Activated T-helper 9 cell treated with anti-CD3 and anti-CD28 coated beads, Interleukin-2, amount 50 U/mL, for 16 hours (primary cell): ENCODE data around the gene ACVRL1.

Experiments
- DNase-seq: peaks from one replicate; pipeline ENCODE4 v3.0.0-alpha.2; 2020; ENCODE audit warnings: low read depth

ACVRL1 gene

DNA sequence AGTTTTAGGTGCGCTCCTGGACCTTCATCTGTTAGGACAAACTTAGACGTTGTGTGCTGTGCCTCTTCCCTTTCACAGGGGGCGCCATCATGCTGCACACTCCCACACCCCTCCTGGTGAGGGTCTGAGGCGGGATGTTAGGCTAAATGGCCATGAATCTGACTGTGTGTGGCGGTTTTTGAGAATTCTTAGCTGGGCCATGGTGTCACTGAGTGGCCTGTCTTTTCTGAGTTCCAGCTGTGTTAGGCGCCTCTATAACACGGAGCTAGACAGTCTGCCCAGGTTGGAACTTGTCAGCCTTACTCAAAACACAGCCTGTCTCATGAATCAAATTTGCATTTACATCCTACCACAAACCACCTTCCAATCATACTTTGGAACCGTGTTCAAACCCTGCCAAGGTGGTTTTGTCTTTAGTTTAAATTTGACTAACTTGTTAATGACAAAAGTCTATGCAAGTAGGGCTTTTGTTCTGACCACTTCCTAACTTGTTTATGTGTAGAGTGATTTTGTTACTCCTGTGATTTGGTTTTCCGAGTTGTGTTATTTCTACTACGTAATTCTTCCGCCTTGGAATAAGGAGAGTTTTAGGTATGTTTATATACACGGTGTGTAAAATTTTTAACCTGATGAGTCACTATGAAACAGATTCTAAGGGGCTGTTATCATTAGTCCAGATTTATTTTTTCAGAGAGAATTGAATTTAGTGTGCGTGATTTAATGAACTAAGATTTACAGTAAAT lies 63.8 kb downstream of the ACVRL1 start:
- peak; percentile 18 for DNase-seq

DNA sequence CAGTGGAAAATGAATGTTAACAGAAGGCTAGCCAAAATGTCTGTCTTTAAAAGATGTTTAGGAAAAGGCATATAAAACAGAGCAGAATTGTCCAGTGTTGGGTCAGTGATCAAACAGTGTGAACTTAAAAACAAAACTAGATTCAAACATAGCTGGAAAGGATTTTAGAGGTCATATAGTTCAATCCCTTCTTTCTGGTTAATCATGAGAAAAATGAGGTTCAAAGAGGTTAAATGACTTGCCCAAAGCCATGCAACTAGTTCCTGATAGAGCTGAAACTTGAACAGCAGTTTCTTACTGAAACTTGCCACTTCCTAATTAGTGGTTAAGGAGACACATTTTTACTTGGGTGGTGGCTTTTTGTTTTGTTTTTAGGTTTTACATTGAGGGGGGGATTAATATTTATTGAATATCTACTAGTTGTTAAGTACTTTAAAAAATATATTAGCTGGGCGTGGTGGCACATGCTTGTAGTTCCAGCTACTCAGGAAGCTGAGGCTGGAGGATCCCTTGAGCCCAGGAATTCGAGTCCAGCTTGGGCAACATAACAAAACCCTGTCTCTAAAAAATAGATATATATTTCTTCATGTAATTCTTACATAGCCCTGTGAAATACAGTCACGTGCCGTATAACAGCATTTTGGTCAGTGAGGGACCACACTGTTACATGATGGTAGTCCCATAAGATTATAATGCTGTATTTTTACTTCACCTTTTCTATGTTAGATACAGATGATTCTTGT lies 64.5 kb downstream of the ACVRL1 start:
- no peak for DNase-seq

DNA sequence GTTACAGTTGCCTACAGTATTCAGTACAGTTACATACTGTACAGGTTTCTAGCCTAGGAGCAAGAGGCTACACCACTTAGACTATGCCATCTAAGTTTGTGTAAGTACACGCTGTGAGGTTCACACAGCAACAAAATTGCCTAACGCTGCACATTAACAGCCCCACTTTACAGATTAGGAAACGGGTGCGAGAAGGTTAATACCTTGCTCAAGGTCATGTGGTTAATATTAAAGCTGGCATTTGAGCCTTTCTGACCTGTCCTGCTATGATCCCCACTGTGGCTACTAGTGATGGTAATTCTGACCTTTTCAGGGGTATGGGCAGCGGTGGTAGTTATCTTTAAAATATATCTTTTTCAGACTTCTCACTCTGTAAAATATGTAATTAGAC lies 65.1 kb downstream of the ACVRL1 start:
- DNase-seq = no peak

DNA sequence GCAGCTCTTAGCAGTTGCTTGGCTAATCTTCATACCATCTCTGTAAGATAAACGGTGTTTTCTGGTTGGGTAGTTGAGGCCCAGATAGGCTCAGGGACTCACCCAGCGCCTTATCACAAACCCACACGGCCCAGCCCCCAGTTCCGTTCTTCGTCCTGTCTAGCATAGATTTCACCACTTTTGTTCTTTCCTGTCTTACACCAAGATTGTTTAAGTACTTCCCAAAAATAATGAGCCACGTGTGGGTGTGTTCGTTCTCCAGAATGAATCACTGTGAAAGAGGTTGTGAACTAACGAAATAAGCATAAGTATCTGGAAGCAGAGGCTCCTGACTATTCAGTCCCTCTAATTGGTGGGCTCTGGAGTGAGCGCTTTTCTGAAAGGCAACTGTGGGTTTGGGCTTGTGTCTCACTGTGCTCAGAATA lies 65.6 kb downstream of the ACVRL1 start:
- peak; percentile 21 for DNase-seq
